KG1 (cell line): ENCODE measurements around the gene STXBP1.

ENCODE experiments used
- DNase-seq: peaks from one replicate; lab custom pipeline; 2025; lab: John Stamatoyannopoulos, UW

The STXBP1 gene

DNA sequence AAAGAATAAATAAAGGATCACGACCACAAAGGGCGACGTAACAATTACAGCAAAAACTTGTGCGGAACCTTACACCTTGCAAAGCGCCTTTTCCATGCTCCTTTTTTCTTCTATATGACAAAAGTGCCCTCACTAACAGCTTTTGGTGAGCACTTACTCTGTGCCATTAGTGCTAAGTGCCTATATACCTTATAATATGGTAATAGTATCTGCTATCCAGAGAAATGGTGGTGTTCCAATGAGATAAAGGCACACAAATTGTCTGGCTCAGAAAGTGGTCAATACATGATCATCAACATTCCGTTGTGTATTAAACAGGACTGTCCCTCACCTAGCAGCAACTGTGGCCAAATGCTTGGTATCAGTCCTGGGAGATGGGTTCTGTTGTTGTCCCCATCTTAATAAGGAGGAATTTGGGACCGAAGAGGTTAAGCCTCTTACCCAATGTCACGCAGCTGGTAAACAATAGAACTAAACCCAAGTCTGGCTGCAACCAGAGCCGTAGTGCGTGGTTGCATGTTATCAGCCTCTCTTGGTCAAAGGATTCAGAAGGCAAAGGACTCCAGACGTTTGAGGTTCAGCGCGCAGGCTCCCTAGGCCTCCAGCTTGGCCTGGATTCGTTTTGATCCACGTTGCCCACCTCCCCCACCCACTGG lies 123.6 kb downstream of the STXBP1 start:
- no peak for DNase-seq

DNA sequence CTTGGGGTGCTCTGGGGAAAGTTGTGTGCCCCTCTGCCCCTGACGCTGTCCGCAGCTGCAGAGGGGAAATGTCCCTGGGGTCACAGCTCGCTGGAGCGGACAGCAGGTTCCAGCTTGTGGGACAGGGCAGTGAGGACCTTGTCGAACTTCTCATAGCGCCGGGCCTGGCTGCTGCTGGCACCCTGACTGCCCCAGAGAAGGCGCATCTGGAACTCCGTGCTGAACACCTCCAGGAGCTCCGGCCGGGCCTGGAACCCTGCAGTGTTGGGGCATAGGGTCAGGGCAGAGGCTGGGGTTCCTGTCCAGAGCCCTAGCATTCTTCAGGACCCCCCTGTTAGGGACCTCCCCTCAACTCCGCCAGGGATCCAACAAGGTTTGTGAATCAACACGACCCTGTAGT lies 126.6 kb downstream of the STXBP1 start:
- DNase-seq = no peak

DNA sequence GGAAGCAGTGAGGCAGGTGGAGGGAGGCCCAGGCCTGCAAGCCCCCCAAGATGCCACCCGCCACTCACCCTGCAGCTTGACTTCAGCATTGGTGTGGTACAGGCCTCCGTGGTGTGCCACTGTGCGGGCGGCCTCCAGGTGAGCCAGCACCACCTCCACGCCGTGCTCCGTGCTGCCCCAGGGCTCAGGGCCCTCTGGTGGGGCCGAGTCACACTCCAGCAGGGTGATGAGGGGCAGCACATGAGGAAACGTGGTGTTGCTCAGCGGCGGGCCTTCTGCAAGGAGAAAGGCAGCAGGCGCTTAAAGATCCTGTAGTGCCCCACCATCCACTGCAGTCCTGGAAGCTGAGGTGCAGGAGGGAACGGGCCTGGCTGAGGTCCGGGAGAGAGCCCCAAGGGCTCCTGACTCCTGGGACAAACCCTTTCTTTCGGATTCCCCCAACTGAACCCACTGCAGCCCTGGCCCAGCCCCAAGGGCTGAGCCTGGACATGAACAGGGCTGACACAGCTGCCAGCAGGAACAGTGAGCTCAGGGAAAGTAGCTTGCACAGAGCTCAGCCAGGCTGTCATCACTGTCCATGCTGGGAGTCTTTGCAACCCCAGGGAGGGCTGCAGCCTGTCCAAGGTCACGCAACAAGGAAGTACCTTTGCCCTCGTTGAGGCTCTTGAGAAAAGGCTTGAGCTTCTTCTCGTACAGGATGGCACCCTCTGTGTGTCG lies 127.7 kb downstream of the STXBP1 start:
- no peak for DNase-seq

DNA sequence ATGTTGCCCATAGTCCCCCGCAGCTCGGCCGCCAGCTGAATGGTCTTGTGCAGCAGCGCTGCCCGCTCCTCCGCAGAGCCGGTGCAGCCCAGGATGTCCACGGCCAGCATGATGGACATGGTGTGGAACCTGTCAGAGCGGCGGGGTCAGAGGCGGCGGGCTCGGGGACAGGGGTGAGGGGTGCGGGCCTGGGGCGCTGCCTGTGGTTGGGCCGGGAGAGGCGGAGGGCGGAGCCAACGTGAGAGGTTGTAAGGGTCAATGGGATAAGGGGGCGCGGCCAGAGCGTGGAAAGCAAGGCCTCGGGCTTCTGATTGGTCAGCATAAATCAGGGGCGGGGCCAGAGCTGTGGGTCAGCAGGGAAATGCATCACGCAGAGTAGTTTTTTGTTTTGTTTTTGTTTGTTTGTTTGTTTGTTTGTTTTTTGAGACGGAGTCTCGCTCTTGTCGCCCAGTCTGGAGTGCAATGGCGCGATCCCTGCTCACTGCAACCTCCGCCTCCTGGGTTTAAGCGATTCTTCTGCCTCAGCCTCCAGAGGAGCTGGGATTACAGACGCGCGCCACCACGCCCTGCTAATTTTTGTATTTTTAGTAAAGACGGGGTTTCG lies 129.9 kb downstream of the STXBP1 start:
- no peak for DNase-seq
